ENCODE measurements around the gene WDPCP. TPM values are rescaled to one million over a fixed set of nuclear protein-coding genes. Genes with fewer than 3 reads are reported as not detected.
"Not testable (repeated sequence)": the region's sequence is repeated elsewhere in the genome, so short reads cannot be mapped to it uniquely, and the experiment has no call there.

The WDPCP gene
- polyA plus RNA-seq, 2 of the 4 experiments (the other 2 are of a cell fraction): 3.0 to 7.6 TPM

DNA sequence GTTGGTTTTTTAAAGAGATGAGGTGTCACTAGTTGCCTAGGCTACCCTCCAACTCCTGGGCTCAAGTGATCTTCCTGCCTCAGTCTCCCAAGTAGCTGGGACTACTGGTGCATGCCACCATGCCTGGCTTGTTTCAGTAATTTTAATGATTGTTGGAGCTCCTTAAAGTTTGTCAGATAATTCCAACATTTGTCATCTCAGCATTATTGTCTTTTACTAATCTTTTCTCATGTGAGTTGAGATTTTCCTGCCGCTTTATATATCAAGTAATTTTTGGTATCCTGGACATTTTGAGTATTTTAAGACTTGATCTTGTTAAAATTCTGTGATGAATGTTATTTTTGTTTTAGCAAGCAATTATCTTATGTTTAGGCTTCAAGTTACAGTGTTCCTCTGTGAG, 429.0 kb downstream of the WDPCP start:
- TF ChIP-seq, protein P1, sequence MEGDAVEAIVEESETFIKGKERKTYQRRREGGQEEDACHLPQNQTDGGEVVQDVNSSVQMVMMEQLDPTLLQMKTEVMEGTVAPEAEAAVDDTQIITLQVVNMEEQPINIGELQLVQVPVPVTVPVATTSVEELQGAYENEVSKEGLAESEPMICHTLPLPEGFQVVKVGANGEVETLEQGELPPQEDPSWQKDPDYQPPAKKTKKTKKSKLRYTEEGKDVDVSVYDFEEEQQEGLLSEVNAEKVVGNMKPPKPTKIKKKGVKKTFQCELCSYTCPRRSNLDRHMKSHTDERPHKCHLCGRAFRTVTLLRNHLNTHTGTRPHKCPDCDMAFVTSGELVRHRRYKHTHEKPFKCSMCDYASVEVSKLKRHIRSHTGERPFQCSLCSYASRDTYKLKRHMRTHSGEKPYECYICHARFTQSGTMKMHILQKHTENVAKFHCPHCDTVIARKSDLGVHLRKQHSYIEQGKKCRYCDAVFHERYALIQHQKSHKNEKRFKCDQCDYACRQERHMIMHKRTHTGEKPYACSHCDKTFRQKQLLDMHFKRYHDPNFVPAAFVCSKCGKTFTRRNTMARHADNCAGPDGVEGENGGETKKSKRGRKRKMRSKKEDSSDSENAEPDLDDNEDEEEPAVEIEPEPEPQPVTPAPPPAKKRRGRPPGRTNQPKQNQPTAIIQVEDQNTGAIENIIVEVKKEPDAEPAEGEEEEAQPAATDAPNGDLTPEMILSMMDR (IDR thresholded peaks at IDR 0.05): no peak
- no peak for TF ChIP-seq CHD2 (IDR thresholded peaks at IDR 0.05; ENCODE audit: low read length, partially characterized antibody)
- peak; percentile 84 for TF ChIP-seq MAFK (IDR thresholded peaks at IDR 0.05; ENCODE audit: partially characterized antibody)
- 93% methylated on average over 1 of the region's 1 CpG for WGBS (ENCODE audit: missing lambda C conversion rate)
- H3K4me2 ChIP-seq: no peak overlapping the region
- no peaks in the 10 kb centered on the region for H3K9me3 ChIP-seq
- no peak overlapping the region for H3K27ac ChIP-seq
- FAIRE-seq (no peak), DNase-seq (ENCODE audit: low read depth in 1 of 2, low spot score in 1 of 2) (no peak), ATAC-seq (no peak)
- ChIA-PET POLR2A (no interaction called here), CTCF (interaction anchor here (0.7 kb wide), 1 partner anchor 214 kb away, joined by 3 read pairs; no protein-coding TSS in a partner anchor)
- H3K4me3 ChIP-seq: no peak overlapping the region
- H3K4me1 ChIP-seq: no peaks in the 10 kb centered on the region

DNA sequence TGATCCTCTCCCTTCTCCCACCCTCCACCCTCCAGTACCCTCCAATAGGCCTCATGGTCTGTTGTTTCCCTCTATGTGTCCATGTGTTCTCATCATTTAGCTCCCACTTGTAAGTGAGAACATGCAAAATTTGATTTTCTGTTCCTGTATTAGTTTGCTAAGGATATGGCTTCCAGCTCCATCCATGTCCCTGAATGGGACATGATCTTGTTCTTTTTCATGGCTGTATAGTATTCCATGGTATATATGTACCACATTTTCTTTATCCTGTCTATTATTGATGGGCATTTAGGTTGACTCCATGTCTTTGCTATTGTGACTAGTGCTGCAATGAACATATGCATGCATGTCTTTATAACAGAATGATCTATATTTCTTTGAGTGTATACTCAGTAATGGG, 451.6 kb downstream of the WDPCP start:
- H3K27ac ChIP-seq; H3K4me3 ChIP-seq; POLR2A ChIA-PET; H3K4me1 ChIP-seq; ATAC-seq; FAIRE-seq; H3K4me2 ChIP-seq; DNase-seq (ENCODE audit: low read depth in 1 of 2, low spot score in 1 of 2); CTCF ChIA-PET: not testable (repeated sequence)
- peaks cover 22% of the 10 kb centered on the region for H3K9me3 ChIP-seq
- 0 out of 2 replicates have a peak, but pooled peaks have one; percentile 21 for TF ChIP-seq KDM1A (IDR thresholded peaks at IDR 0.05; ENCODE audit: low read depth)

DNA sequence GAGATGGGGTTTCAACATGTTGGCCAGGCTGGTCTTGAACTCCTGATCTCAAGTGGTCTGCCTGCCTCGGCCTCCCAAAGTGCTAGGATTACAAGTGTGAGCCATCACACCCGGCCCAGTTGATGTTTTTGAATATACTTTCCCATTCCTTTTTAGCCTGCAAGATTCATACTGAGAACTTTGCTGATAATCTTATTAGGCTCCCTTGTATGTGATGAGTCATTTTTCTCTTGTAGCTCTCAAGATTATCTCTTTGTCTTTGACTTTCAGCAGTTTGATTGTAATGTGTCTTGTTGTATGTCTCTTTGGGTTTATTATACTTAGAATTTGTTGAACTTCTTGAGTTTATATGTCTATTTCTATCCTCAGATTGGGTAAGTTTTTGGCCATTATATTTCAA, 456.3 kb downstream of the WDPCP start:
- POLR2A ChIA-PET: no interaction called here
- WGBS (ENCODE audit: missing lambda C conversion rate): 12% methylated on average over 2 of the region's 2 CpGs
- DNase-seq (ENCODE audit: low read depth in 1 of 2, low spot score in 1 of 2) (no peak), ATAC-seq (no peak), FAIRE-seq (no peak)
- H3K9me3 ChIP-seq: peaks cover 13% of the 10 kb centered on the region
- TF ChIP-seq POLR2A (IDR thresholded peaks at IDR 0.05; ENCODE audit: low read length) (no peak), KDM5A (IDR thresholded peaks at IDR 0.05) (no peak), JUN (IDR thresholded peaks at IDR 0.05) (no peak), SMC3 (IDR thresholded peaks at IDR 0.05) (no peak), CEBPB (IDR thresholded peaks at IDR 0.05) (no peak)
- TF ChIP-seq, protein P2, sequence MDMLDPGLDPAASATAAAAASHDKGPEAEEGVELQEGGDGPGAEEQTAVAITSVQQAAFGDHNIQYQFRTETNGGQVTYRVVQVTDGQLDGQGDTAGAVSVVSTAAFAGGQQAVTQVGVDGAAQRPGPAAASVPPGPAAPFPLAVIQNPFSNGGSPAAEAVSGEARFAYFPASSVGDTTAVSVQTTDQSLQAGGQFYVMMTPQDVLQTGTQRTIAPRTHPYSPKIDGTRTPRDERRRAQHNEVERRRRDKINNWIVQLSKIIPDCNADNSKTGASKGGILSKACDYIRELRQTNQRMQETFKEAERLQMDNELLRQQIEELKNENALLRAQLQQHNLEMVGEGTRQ (IDR thresholded peaks at IDR 0.05): no peak
- TF ChIP-seq, protein P3, sequence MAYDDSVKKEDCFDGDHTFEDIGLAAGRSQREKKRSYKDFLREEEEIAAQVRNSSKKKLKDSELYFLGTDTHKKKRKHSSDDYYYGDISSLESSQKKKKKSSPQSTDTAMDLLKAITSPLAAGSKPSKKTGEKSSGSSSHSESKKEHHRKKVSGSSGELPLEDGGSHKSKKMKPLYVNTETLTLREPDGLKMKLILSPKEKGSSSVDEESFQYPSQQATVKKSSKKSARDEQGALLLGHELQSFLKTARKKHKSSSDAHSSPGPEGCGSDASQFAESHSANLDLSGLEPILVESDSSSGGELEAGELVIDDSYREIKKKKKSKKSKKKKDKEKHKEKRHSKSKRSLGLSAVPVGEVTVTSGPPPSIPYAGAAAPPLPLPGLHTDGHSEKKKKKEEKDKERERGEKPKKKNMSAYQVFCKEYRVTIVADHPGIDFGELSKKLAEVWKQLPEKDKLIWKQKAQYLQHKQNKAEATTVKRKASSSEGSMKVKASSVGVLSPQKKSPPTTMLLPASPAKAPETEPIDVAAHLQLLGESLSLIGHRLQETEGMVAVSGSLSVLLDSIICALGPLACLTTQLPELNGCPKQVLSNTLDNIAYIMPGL (CRISPR knock-in tag; IDR thresholded peaks at IDR 0.05; ENCODE audit: borderline replicate concordance): no peak
- TF ChIP-seq, protein P4, sequence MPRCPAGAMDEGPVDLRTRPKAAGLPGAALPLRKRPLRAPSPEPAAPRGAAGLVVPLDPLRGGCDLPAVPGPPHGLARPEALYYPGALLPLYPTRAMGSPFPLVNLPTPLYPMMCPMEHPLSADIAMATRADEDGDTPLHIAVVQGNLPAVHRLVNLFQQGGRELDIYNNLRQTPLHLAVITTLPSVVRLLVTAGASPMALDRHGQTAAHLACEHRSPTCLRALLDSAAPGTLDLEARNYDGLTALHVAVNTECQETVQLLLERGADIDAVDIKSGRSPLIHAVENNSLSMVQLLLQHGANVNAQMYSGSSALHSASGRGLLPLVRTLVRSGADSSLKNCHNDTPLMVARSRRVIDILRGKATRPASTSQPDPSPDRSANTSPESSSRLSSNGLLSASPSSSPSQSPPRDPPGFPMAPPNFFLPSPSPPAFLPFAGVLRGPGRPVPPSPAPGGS (IDR thresholded peaks at IDR 0.05): no peak
- H3K4me3 ChIP-seq: no peak overlapping the region
- no peaks in the 10 kb centered on the region for H3K4me1 ChIP-seq
- CTCF ChIA-PET: interaction anchor here (1.1 kb wide), 1 partner anchor 56 kb away, joined by 5 read pairs; no protein-coding TSS in a partner anchor
- no peak overlapping the region for H3K4me2 ChIP-seq
- no peak overlapping the region for H3K27ac ChIP-seq

DNA sequence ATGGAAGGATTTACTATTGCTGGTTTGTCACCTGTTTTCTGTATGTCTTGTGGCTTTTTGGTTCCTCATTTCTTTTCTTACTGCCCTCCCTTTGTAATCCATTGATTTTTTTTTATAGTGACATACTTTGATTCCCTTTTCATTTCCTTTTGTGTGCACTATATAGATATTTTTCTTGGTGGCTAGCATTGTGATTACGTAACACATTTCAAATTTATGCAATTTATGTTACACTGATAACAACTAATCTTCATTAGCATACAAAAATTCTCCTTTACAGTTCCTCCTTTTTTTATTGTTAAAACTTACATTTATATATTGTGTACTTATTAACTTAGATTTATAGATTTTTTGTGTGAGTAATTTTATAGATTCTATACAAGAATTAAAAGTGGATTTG, 457.1 kb downstream of the WDPCP start:
- H3K4me3 ChIP-seq: no peak overlapping the region
- FAIRE-seq: no peak
- no peak overlapping the region for H3K4me2 ChIP-seq
- ChIA-PET POLR2A (no interaction called here), CTCF (interaction anchor here (0.7 to 1.1 kb wide), 2 partner anchors 57 to 225 kb away, joined by 3 to 5 read pairs; no protein-coding TSS in a partner anchor)
- no peak for ATAC-seq
- DNase-seq (ENCODE audit: low read depth in 1 of 2, low spot score in 1 of 2): no peak
- H3K9me3 ChIP-seq: peaks cover 7% of the 10 kb centered on the region; the same call in 2 of the 3 replicates
- H3K4me1 ChIP-seq: no peaks in the 10 kb centered on the region
- no peak overlapping the region for H3K27ac ChIP-seq
- 58% methylated on average over 1 of the region's 1 CpG for WGBS (ENCODE audit: missing lambda C conversion rate)
- TF ChIP-seq FOXS1 (CRISPR knock-in tag; IDR thresholded peaks at IDR 0.05) (no peak), RNF2 (IDR thresholded peaks at IDR 0.05; ENCODE audit: borderline replicate concordance, low read depth) (no peak), POLR2AphosphoS2 (conservative IDR thresholded peaks at IDR 0.05; ENCODE audit: low read length) (no peak), ZFP36 (IDR thresholded peaks at IDR 0.05; ENCODE audit: borderline replicate concordance, partially characterized antibody) (no peak), ESRRA (IDR thresholded peaks at IDR 0.05; ENCODE audit: borderline replicate concordance, low read length) (no peak), HDAC2 (IDR thresholded peaks at IDR 0.05) (no peak)
- TF ChIP-seq, protein P5, sequence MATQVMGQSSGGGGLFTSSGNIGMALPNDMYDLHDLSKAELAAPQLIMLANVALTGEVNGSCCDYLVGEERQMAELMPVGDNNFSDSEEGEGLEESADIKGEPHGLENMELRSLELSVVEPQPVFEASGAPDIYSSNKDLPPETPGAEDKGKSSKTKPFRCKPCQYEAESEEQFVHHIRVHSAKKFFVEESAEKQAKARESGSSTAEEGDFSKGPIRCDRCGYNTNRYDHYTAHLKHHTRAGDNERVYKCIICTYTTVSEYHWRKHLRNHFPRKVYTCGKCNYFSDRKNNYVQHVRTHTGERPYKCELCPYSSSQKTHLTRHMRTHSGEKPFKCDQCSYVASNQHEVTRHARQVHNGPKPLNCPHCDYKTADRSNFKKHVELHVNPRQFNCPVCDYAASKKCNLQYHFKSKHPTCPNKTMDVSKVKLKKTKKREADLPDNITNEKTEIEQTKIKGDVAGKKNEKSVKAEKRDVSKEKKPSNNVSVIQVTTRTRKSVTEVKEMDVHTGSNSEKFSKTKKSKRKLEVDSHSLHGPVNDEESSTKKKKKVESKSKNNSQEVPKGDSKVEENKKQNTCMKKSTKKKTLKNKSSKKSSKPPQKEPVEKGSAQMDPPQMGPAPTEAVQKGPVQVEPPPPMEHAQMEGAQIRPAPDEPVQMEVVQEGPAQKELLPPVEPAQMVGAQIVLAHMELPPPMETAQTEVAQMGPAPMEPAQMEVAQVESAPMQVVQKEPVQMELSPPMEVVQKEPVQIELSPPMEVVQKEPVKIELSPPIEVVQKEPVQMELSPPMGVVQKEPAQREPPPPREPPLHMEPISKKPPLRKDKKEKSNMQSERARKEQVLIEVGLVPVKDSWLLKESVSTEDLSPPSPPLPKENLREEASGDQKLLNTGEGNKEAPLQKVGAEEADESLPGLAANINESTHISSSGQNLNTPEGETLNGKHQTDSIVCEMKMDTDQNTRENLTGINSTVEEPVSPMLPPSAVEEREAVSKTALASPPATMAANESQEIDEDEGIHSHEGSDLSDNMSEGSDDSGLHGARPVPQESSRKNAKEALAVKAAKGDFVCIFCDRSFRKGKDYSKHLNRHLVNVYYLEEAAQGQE (IDR thresholded peaks at IDR 0.05): no peak
- TF ChIP-seq, protein P6, sequence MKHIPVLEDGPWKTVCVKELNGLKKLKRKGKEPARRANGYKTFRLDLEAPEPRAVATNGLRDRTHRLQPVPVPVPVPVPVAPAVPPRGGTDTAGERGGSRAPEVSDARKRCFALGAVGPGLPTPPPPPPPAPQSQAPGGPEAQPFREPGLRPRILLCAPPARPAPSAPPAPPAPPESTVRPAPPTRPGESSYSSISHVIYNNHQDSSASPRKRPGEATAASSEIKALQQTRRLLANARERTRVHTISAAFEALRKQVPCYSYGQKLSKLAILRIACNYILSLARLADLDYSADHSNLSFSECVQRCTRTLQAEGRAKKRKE (CRISPR knock-in tag; IDR thresholded peaks at IDR 0.05; ENCODE audit: low read depth): no peak
- TF ChIP-seq, protein P7, sequence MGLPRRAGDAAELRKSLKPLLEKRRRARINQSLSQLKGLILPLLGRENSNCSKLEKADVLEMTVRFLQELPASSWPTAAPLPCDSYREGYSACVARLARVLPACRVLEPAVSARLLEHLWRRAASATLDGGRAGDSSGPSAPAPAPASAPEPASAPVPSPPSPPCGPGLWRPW (IDR thresholded peaks at IDR 0.05): no peak

Data from A549 (cell line).